Measurements from ENCODE around the gene OXSR1.

OXSR1 gene

GRCh38 chr3:38168151-38169026 is 3.1 kb downstream of the OXSR1 start:
- peak in 1 of 4 experiments; percentile 24 for DNase-seq

GRCh38 chr3:38169027-38169317 is 3.6 kb downstream of the OXSR1 start:
- no peak for DNase-seq

GRCh38 chr3:38170722-38171121 is 5.4 kb downstream of the OXSR1 start:
- DNase-seq: no peak

GRCh38 chr3:38171622-38172021 is 6.3 kb downstream of the OXSR1 start:
- no peak for DNase-seq

GRCh38 chr3:38173834-38174418 is 8.6 kb downstream of the OXSR1 start:
- DNase-seq: no peak

GRCh38 chr3:38177181-38177580 is 11.8 kb downstream of the OXSR1 start:
- DNase-seq: peak in 1 of 4 experiments; percentile 6

- DNase-seq: no peak
These were observed 21.4 kb downstream of the OXSR1 start for GRCh38 chr3:38186781-38187180.

- no peak for DNase-seq
These were observed 25.1 kb downstream of the OXSR1 start for GRCh38 chr3:38190481-38190881.

GRCh38 chr3:38202931-38203330 is 37.6 kb downstream of the OXSR1 start:
- peak in 2 of 4 experiments; percentile 7 for DNase-seq

- no peak for DNase-seq
These were observed 38.4 kb downstream of the OXSR1 start for GRCh38 chr3:38203690-38204089.

GRCh38 chr3:38204599-38205471 is 39.5 kb downstream of the OXSR1 start:
- no peak for DNase-seq

GRCh38 chr3:38205472-38205805 is 40.1 kb downstream of the OXSR1 start:
- DNase-seq: peak in 2 of 4 experiments; percentile 10 to 12

- peak in 2 of 4 experiments; percentile 33 to 39 for DNase-seq
These were observed 42.1 kb downstream of the OXSR1 start for GRCh38 chr3:38207254-38208003.

- no peak for DNase-seq
These were observed 44.9 kb downstream of the OXSR1 start for GRCh38 chr3:38210141-38210757.

GRCh38 chr3:38212141-38212540 is 46.8 kb downstream of the OXSR1 start:
- DNase-seq: no peak

GRCh38 chr3:38214560-38214959 is 49.2 kb downstream of the OXSR1 start:
- DNase-seq: no peak

GRCh38 chr3:38219609-38220197 is 54.4 kb downstream of the OXSR1 start:
- DNase-seq: no peak

GRCh38 chr3:38221005-38221404 is 55.7 kb downstream of the OXSR1 start:
- no peak for DNase-seq

- no peak for DNase-seq
These were observed 56.8 kb downstream of the OXSR1 start for GRCh38 chr3:38222032-38222634.

GRCh38 chr3:38224357-38224756 is 59.0 kb downstream of the OXSR1 start:
- no peak for DNase-seq

GRCh38 chr3:38226273-38226672 is 60.9 kb downstream of the OXSR1 start:
- no peak for DNase-seq

All from suppressor macrophage (primary cell).